Measurements from ENCODE around the gene CYTH3. TPM values are rescaled to one million over a fixed set of nuclear protein-coding genes. Genes with fewer than 3 reads are reported as not detected.

Gene CYTH3
- total RNA-seq, 4 donors from 2014 or later: 14.6 to 47.4 (median 22.8) TPM

GRCh38 chr7:6256677-6257535, 15.5 kb downstream of the CYTH3 start:
- peaks cover 0 to 7% of the 10 kb centered on the region in 2 donors for H3K4me1 ChIP-seq
- no peak overlapping the region for H3K4me3 ChIP-seq
- TF ChIP-seq POLR2A (IDR thresholded peaks at IDR 0.05): no peak
- no peak for TF ChIP-seq CTCF (IDR thresholded peaks at IDR 0.05)
- no peaks in the 10 kb centered on the region for H3K36me3 ChIP-seq
- no peaks in the 10 kb centered on the region for H3K9me3 ChIP-seq
- peak overlapping the region; percentile 28 to 59 for H3K27ac ChIP-seq
- DNase-seq: no peak
- intact Hi-C loops (cut with DNase I; ENCODE audit: low total_unique reads): no loop called here
- no peaks in the 10 kb centered on the region for H3K27me3 ChIP-seq

- intact Hi-C loops (cut with DNase I; ENCODE audit: low total_unique reads): no loop called here
- Histone ChIP-seq H3K36me3 (no peaks in the 10 kb centered on the region), H3K27me3 (no peaks in the 10 kb centered on the region), H3K9me3 (no peaks in the 10 kb centered on the region), H3K27ac (peak overlapping the region; percentile 28 to 59), H3K4me1 (peaks cover 0 to 7% of the 10 kb centered on the region in 2 donors), H3K4me3 (no peak overlapping the region)
- DNase-seq: no peak
- no peak for TF ChIP-seq POLR2A (IDR thresholded peaks at IDR 0.05)
These were observed 16.3 kb downstream of the CYTH3 start for GRCh38 chr7:6256109-6256483.

- H3K27me3 ChIP-seq: no peaks in the 10 kb centered on the region
- H3K9me3 ChIP-seq: no peaks in the 10 kb centered on the region
- intact Hi-C loops (cut with DNase I; ENCODE audit: low total_unique reads): no loop called here
- no peak for TF ChIP-seq POLR2A (IDR thresholded peaks at IDR 0.05)
- TF ChIP-seq CTCF (IDR thresholded peaks at IDR 0.05): no peak
- no peaks in the 10 kb centered on the region for H3K36me3 ChIP-seq
- H3K4me3 ChIP-seq: no peak overlapping the region
- H3K27ac ChIP-seq: peak overlapping the region; percentile 31 to 57
- DNase-seq: no peak
- H3K4me1 ChIP-seq: peaks cover 0 to 7% of the 10 kb centered on the region in 2 donors
These were observed 17.6 kb downstream of the CYTH3 start for GRCh38 chr7:6254866-6255265.

GRCh38 chr7:6252748-6253147, 19.7 kb downstream of the CYTH3 start:
- H3K9me3 ChIP-seq: no peaks in the 10 kb centered on the region
- TF ChIP-seq POLR2A (IDR thresholded peaks at IDR 0.05): no peak
- TF ChIP-seq CTCF (IDR thresholded peaks at IDR 0.05): no peak
- intact Hi-C loops (cut with DNase I; ENCODE audit: low total_unique reads): no loop called here
- H3K4me1 ChIP-seq: peaks cover 0 to 7% of the 10 kb centered on the region in 2 donors
- no peak for DNase-seq
- no peak overlapping the region for H3K4me3 ChIP-seq
- peak overlapping the region; percentile 26 to 45 for H3K27ac ChIP-seq
- no peaks in the 10 kb centered on the region for H3K36me3 ChIP-seq
- H3K27me3 ChIP-seq: no peaks in the 10 kb centered on the region

GRCh38 chr7:6252341-6252746, 20.1 kb downstream of the CYTH3 start:
- intact Hi-C loops (cut with DNase I; ENCODE audit: low total_unique reads): no loop called here
- H3K4me3 ChIP-seq: no peak overlapping the region
- DNase-seq: no peak

More at GRCh38 chr7:6252341-6252746, 20.1 kb downstream of the CYTH3 start:
- Histone ChIP-seq H3K36me3 (no peaks in the 10 kb centered on the region), H3K4me1 (peaks cover 0 to 7% of the 10 kb centered on the region in 2 donors), H3K27me3 (no peaks in the 10 kb centered on the region), H3K27ac (peak overlapping the region; percentile 26 to 45), H3K9me3 (no peaks in the 10 kb centered on the region)
- TF ChIP-seq POLR2A (IDR thresholded peaks at IDR 0.05): no peak
- no peak for TF ChIP-seq CTCF (IDR thresholded peaks at IDR 0.05)
